Stimulated activated CD4-positive, alpha-beta T cell treated with anti-CD3 and anti-CD28 coated beads, Interleukin-12 subunit alpha, Interleukin-12 subunit beta, amount 100 ng/mL, for 24 hours (primary cell): Measurements from ENCODE around the gene DARS2.
"Not testable (repeated sequence)": the region's sequence is repeated elsewhere in the genome, so short reads cannot be mapped to it uniquely, and the experiment has no call there.

Experiments used
- DNase-seq, 2 experiments: peaks; one replicate each; pipeline ENCODE4 v3.0.0-alpha.2; 2020; ENCODE audit warnings: low read depth in 2 of 2

DARS2 gene

DNA sequence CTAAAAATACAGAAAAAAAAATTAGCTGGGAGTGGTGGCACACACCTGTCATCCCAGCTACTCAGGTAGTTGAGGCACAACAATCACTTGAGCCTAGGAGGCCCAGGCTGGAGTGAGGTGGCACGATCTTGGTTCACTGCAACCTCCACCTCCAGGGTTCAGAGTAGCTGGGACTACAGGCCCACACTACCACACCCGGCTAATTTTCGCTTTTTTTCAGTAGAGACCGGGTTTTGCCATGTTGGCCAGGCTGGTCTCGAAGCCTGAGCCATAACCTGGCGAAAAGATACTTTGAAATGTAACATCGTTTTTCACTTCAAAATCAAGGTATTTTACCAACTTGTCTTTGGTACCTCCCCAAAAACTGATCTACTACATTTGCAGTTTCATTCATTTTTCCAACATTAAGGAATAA, 37.3 kb downstream of the DARS2 start:
- DNase-seq, result peak; percentile 33 to 48

DNA sequence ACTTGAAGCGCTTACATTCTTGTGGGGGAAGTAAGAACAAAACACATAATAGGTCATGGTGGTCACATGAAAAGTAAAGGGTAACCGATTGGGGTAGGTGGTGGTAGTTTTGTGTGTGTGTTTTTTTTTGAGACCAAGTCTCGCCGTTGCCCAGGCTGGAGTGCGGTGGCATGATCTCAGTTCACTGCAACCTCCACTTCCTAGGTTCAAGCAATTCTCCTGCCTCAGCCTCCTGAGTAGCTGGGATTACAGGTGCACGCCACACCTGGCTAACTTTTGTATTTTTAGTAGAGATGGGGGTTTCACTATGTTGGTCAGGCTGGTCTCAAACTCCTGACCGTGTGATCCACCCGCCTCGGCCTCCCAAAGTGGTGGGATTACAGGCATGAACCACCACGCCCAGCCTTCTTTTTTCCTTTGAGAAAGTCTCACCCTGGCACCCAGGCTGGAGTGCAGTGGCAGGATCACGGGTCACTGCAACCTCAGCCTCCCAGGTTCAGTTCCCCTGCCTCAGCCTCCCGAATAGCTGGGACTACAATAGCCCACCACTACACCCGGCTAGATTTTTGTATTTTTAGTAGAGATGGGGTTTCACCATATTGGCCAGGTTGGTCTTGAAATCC, 37.8 kb downstream of the DARS2 start:
- peak; percentile 28 to 39 for DNase-seq

DNA sequence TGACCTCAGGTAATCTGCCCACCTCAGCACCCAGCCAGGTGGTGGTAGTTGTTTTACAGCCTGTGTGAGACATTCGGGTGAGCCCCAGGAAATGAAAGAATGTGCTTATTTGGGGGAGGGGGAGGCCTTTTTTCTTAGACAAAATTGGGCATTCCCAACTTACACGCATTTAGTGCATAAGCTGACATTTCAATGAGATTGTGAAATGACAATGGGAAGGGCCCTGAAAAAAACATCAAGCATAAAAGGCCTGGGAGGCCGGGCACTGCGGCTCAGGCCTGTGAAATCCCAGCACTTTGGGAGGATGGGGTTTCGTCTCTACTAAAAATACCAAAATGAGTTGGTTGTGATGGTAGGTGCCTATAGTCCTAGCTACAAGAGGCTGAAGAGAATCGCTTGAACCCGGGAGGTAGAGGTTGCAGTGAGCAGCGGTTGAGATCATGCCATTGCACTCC, 38.3 kb downstream of the DARS2 start:
- no peak for DNase-seq

DNA sequence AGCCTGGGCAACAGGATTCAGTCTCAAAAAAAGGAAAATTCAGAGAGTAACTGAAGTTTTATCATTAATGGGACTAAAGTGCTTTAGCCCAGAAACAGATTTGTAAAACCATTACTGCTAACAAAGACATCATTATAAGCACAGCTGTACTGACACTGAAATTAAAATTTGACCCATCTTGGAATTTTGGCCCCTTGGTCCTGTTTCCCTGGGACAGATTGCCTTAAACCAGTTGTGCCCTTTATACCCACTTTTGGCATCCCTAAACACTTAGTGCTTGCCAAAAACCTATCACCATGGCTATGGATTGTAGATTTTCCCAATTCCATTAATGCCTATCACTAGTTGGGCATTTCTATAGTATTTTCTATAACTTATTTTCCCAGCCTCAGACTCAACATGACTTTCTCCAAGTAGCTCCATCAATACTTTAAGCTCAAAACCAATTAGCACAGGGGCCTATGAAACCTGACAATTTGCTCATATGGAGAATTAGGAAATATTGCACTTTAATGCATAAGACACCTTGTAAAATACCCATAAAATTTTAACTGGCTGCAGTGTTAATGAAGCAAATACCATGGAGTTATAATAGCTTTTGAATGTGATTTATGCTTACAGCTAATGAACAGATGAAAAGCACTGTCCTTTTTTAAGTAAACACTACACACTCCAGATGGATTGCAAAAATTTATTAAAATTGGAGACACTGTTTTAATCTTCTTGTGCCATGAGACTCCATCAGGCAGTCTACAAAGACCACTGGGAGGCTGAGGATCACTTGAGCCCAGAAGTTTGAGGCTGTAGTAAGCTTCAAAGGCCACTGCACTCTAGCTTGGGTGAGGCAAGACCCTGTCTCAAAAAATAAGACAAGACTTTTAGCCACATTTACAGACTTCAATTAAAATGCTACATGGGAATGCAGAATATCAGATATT, 39.0 kb downstream of the DARS2 start:
- no peak for DNase-seq

DNA sequence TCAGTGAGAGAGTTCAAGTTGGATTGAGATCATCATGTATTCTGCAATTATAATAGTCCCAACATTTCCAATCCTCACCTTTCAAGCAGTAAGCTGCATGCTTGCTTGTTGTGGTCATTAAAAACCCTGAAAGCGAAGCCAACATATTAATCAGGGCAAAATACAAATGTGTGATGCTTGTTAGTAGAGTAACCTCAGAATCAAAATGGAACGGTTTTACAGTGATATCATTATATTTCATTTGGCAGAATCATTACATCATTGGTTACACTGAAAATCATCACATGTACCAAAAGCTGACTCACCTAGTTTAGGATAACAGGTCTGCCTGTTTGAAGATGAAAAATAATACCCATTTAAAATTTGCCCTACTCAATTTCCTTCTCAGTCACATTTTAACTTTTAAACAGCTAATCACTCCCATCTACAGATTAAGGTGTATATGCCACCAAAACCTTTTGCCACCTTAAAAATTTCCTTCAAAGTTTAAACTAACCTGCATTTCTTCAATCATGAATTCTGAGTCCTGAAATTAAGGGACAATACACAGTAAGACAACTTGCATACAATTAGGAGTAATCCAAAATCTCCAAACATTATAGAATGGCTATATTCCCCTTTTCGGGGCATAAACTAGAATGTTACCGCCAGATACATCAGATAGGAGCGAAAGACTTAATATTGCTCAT, 39.9 kb downstream of the DARS2 start:
- no peak for DNase-seq

DNA sequence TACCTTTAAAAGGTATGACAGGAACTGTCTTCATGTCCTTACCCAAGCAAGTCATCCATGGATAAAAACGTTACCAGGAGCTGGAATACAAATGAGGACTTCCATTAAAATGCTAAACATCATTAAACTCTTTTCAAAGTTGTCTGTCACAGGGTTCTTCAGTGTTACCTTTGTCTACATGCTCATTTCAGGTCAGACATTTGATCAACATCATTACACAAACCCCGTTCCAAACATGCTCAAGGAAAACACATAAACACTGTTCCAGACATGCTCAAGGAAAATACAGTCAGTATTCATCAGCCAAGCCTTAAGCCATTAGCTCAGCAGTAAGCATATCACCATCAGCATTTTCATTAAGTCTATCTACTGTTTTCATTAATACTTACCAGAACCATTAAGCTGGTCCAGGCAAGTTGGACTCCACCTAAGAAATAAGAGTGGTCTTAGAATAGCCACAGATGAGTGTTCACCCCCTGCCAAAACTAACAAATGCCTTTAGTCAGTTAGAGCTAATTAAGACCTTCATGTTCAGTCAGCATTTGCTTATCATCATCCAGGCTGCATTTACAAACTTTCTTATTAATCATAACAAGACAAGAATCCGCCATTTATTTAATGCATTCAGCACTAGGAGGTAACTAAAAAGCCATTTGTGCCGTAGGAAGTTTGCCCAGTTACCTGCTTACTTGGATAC, 41.1 kb downstream of the DARS2 start:
- no peak for DNase-seq

DNA sequence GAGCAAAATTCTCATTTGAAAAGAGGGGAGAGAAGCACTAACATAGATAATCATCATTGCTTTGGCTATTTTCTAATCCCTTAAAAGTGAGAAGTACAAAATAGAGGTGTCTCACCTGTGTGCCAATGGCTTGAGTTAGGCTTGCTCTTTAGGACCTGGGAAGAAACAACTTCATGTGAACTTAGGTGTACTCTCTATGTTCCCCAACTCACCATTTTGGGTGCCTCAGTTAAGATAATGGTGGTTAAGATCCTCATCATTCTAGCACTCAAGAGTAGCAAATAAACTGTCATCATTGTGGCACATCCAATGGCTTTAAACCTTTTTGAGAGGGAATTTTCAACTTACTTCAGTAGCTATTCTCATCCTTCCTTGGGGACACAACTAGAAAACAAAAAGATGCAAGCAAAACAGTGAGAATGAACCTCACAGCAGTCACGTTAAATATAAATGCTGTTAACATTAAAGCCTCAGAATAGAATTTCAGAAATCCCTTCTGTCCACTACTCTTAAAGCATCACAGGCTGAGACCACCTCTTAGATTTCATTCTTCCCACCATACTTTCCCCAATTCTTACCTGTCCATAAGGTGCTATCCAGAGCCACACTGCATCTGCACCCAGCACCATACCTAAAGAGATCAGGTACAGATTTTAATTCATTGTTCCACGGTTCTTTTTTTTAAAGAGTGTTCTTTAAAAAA, 42.1 kb downstream of the DARS2 start:
- no peak for DNase-seq

DNA sequence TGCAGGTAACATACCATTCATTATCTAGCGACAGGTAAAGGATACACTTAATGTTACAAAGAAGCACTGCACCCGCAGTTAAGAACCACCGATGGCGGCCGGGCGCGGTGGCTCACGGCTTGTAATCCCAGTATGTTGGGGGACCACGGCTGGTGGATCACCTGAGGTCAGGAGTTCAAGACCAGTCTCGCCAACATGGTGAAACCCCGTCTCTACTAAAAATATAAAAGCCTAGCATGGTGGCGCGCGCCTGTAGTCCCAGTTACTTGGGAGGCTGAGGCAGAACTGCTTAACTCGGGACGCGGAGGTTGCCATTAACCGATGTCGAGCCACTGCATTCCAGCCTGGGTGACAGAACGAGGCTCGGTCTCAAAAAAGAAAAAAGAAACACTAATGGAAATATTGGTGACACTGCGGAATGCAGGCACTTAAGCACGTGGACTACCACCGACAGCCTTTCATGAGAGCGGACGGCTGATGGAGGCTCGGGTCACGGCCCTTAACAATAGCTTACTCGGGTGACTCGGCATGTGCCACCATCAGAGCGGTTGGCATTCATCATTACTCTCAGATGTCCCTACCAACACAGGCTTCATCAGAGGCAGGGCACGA, 42.8 kb downstream of the DARS2 start:
- peak in 1 of 2 experiments; percentile 45 for DNase-seq

DNA sequence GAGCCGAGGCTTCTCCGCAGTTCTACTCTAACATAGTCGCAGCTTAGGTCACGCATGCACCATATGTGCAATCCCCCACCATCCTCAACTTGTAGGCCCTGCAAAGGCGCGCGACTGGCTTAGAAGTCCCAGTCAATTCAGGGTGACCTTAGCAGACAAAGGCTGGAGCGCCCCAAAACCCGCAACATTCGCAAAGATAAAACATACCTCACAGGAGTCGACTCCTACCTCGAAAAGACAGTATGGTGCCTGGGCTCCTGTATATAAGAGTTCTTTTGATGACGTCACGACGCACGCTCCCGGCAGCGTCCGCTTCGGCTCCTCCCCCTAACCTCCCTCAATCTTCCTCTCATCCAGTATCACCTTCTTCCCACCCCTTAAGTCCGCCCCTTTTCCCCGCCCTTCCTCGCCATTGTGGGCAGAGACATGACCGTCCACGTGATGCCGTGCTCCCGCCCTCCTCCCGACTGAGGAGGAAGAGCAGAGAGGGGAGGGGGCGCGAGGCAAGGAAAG, 43.3 kb downstream of the DARS2 start, which contains the start of gene GAS5:
GAS5 (minus strand) TSS at position 237 of the 513 bp plus-strand sequence.
- DNase-seq, result peak; percentile 99 to 100

DNA sequence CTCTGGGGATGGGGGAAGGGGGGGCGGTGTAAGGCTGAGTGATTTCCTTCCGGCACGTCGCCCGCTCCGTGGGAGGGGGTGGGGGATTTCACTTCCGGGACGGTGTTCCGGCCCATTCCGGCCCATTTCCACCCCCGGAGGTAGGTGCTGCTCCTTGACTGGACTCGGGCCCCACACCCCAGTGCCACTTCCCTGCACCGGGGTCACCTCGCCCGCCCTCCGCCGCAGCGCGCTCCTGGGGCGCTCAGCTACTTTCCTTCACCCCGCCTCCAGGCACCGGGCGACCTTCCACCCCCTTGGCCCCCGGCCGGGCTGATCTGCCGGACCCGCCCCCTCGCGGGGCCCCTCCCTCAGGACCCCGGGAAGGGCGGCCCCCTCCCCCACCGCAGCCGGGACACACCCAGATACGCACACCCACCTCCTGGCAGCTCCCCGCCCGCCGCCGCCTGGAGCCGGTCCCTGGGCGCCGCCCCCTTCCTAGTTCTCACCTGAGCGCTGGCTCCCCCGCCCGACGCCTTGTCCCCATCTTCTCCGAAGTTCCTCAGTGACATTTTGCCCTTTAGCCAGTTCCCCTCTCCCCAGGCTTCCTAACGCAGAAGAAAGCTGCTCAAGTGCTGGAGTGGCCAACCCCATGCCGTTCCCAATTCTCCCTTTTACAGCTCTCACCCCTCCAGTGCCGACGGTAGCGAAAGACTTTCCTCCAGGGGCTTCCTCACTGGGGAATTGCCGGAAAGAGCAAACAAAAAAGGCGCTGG, 44.0 kb downstream of the DARS2 start, which contains the start of gene ZBTB37:
ZBTB37 (plus strand) TSS at position 115 of the 755 bp plus-strand sequence. CDS start 1,846 bp downstream, outside the sequence.
- DNase-seq, result peak; percentile 92 to 97

DNA sequence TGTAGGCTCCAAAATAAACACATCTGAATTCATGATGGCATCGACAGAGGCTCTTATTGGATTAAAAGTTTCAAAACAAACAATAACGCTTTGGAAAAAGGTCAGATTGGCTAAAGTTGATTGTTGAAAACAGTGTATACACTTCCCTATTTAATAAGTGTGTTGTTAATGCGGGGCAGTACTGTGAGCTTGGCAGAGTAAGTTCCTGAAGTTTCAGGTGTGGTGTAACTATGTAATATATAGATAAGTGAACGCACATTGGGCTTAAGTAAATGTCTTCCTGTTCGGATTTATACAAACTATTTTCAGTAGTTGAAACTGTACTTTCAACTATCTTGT, 44.5 kb downstream of the DARS2 start:
- DNase-seq, result no peak

DNA sequence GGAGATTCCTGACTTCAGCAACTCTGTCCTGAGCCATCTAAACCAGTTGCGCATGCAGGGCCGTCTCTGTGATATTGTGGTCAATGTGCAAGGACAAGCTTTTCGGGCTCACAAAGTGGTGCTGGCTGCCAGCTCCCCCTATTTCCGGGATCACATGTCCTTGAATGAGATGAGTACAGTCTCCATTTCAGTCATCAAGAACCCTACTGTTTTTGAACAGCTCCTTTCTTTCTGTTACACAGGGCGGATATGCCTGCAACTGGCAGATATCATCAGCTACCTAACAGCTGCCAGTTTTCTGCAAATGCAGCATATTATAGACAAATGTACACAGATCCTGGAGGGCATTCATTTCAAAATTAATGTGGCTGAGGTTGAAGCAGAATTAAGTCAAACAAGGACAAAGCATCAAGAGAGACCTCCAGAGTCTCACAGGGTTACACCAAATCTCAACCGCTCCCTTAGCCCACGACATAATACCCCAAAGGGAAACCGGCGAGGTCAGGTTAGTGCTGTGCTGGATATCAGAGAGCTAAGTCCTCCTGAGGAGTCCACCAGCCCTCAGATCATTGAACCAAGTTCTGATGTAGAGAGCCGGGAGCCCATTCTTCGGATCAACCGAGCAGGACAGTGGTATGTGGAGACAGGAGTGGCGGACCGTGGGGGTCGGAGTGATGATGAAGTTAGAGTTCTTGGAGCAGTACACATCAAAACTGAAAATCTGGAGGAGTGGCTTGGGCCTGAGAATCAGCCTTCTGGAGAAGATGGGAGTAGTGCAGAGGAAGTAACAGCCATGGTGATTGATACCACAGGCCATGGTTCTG, 46.0 kb downstream of the DARS2 start:
- no peak for DNase-seq

DNA sequence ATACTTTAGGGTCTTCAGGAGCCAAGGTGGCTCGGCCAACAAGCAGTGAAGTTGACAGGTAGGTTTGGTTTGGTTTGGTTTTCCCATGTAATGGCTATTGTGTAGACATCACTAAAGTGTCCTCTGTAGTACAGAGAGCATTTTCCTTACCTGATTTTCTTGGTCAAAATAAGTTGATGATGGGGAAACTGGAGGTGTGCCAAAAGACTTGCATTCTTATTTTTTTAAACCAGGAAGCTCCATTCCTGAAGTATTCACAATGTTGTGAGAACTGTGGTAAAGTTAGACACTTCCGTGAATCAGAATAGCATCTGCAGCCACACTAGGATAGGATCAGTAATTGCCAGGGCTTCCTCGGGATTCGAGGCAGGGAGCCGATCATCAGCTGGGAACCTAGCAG, 46.6 kb downstream of the DARS2 start:
- no peak for DNase-seq

DNA sequence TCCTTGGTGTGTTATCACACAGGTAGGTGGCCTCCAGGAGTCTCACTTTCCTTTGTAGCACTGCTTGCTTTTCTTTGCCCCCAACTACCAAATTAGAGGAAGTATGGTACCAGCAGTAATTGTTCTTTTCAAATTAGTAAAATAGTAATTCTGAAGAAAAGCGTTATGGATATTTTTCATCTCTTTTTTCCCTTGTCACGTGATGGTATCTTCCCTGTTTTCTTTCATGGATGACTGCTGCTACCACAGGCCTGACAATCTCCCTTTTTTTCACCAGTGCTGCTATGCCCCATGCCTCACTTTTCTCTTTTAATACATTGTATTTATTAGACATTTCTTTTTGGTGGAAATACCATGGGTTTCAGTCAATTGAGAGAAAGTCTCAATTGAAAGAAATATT, 47.0 kb downstream of the DARS2 start:
- no peak for DNase-seq

DNA sequence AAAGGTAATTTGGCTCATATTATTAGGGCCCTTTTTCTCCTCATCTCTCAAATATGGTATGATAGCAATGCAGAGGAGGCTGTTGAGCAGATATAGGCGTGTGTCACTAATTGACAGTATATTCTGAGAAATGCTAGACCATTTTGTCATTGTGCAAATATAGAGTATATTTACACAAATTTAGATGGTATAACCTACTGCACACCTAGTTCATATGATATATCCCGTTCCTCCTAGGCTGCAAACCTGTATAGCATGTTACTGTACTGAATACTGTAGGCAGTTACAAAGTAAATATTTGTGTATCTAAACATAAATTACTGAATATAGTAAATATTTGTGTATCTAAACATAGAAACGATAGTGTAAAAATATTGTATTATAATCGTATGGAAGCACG, 52.3 kb downstream of the DARS2 start:
- DNase-seq, result no peak

DNA sequence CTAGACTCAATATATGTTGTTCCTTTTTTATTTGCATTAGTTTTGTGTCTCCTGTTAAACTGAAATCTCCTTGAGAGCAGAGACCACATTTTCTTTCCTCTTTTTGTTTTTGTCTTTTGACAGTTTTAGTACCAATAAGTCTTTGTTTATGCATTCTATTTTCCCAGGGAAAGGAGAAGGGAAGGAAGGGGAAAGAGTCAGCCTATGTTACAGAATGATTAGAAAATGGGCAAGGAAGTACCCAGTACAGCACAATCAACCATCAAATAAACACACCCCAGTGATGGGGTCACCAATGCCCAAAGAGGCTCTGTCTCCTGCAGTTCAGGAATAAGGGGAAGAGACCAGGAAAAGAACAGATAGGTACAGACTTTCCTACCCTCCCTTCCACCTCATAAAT, 53.8 kb downstream of the DARS2 start:
- DNase-seq, result no peak

DNA sequence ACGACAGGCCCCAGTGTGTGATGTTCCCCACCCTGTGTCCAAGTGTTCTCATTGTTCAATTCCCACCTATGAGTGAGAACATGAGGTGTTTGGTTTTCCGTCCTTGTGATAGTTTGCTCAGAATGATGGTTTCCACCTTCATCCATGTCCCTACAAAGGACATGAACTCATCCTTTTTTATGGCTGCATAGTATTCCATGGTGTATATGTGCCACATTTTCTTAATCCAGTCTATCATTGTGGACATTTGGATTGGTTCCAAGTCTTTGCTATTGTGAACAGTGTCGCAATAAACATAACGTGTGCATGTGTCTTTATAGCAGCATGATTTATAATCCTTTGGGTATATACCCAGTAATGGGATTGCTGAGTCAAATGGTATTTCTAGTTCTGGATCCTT, 56.6 kb downstream of the DARS2 start:
- DNase-seq, result not testable (repeated sequence)

DNA sequence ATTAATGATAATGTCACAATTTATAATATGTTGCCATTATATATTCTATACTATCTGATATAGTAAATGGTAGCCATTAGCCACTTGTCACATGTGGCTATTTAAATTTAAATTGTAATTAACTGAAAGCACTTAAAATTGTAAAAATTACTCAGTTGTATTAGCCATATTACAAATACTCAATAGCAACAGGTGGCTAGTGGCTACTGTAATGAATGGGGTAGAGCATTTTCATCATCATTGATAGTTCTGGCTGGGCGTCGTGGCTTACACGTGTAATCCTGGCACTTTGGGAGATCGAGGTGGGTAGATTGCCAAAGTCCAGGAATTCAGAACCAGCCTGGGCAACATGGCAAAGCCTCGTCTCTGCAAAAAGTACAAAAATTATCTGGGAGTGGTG, 60.2 kb downstream of the DARS2 start:
- no peak for DNase-seq
